GM21576 (cell line): Measurements from ENCODE around the gene ZNF768.
"Not testable (repeated sequence)": the region's sequence is repeated elsewhere in the genome, so short reads cannot be mapped to it uniquely, and the experiment has no call there.

Experiments used
- ATAC-seq: cut with Tn5 transposase; IDR thresholded peaks from one replicate; pipeline ENCODE4 v1.9.1; 2021; ENCODE audit warnings: mild to moderate bottlenecking, moderate library complexity; ENCODE audit not compliant: unreplicated experiment

ZNF768 gene

GRCh38 chr16:30533748-30534367 is 7.5 kb upstream of the ZNF768 start:
- peak; percentile 14 for ATAC-seq

GRCh38 chr16:30533146-30533522 is 6.8 kb upstream of the ZNF768 start:
- no peak for ATAC-seq

GRCh38 chr16:30532285-30533145 is 6.1 kb upstream of the ZNF768 start:
- ATAC-seq = no peak

- ATAC-seq = no peak
These were observed 4.0 kb upstream of the ZNF768 start for GRCh38 chr16:30530163-30531037.

GRCh38 chr16:30528799-30529457 is 2.6 kb upstream of the ZNF768 start:
- ATAC-seq = no peak

GRCh38 chr16:30527635-30528178 is 1.3 kb upstream of the ZNF768 start:
- no peak for ATAC-seq

GRCh38 chr16:30526823-30527634 is 663 bp upstream of the ZNF768 start:
- ATAC-seq = peak; percentile 78

GRCh38 chr16:30525844-30526136 is 576 bp downstream of the ZNF768 start:
- ATAC-seq = no peak

GRCh38 chr16:30524575-30525568 is 1.5 kb downstream of the ZNF768 start:
- ATAC-seq = no peak

GRCh38 chr16:30523768-30524574 is 2.4 kb downstream of the ZNF768 start:
- ATAC-seq = no peak

GRCh38 chr16:30522702-30523463 is 3.5 kb downstream of the ZNF768 start:
- not testable (repeated sequence) for ATAC-seq

GRCh38 chr16:30521873-30522641 is 4.3 kb downstream of the ZNF768 start:
- ATAC-seq = no peak

GRCh38 chr16:30521476-30521872 is 4.9 kb downstream of the ZNF768 start:
- no peak for ATAC-seq

GRCh38 chr16:30519120-30520049 is 7.0 kb downstream of the ZNF768 start:
- no peak for ATAC-seq

GRCh38 chr16:30518552-30518951 is 7.8 kb downstream of the ZNF768 start:
- no peak for ATAC-seq
